HepG2 (cell line): Measurements from ENCODE around the gene HEPN1. TPM values are rescaled to one million over a fixed set of nuclear protein-coding genes. Genes with fewer than 3 reads are reported as not detected.

Experiments
- CHD4 ChIP-seq: fragments of 200-600 bp; sonication (generic); IDR thresholded peaks from 2 replicates; pipeline ENCODE4 v1.7.0; 2017; ENCODE audit warnings: mild to moderate bottlenecking, low read length, borderline replicate concordance
- FOXP1 ChIP-seq, 2 experiments: fragments of 450-650 bp in 1 of 2; IDR thresholded peaks; 2 replicates each; pipeline ENCODE4 v1.6.1; 2017 to 2018; ENCODE audit warnings: antibody characterized with exemption in 1 of 2
- KDM5A ChIP-seq: fragments of 200-600 bp; sonication (generic); IDR thresholded peaks from 2 replicates; pipeline ENCODE4 v1.7.0; 2018; ENCODE audit warnings: antibody characterized with exemption, mild to moderate bottlenecking, low read length, borderline replicate concordance
- MED1 ChIP-seq: sonication (generic); formaldehyde crosslinking; IDR thresholded peaks from 2 replicates; pipeline ENCODE4 v1.4.0; 2020; ENCODE audit warnings: missing genetic modification reagents
- NR2F2 ChIP-seq: IDR thresholded peaks from 2 replicates; pipeline ENCODE4 v1.6.1; 2012; ENCODE audit warnings: low read depth, inconsistent platforms, borderline replicate concordance
- RBFOX2 ChIP-seq: fragments of 200-400 bp; formaldehyde crosslinking; IDR thresholded peaks from 2 replicates; pipeline ENCODE4 v1.6.1; 2017; ENCODE audit warnings: low read depth, mild to moderate bottlenecking, low read length
- SOX6 ChIP-seq, 2 experiments: fragments of 450-650 bp in 1 of 2; sonication (generic) in 1 of 2; formaldehyde crosslinking in 1 of 2; IDR thresholded peaks; 2 replicates each; pipeline versions ENCODE4 v1.4.0 to v1.6.1; 2017 to 2020; ENCODE audit warnings: antibody characterized with exemption in 1 of 2, mild to moderate bottlenecking in 1 of 2, missing genetic modification reagents in 1 of 2
- TBX2 ChIP-seq: sonication (generic); formaldehyde crosslinking; IDR thresholded peaks from 2 replicates; pipeline ENCODE4 v1.5.0; 2020; ENCODE audit warnings: missing genetic modification reagents, mild to moderate bottlenecking, borderline replicate concordance
- TEAD3 ChIP-seq: optimal IDR thresholded peaks from 2 replicates; pipeline ENCODE3; 2016; ENCODE audit warnings: borderline replicate concordance
- polyA plus RNA-seq, 8 experiments: library from polyadenylated mRNA; depleted of rRNA in 3 of 8; stranded (reverse) in 7 of 8; unstranded in 1 of 8; fragments of >200 nt; fragmentation: Illumina TruSeq in 4 of 8; extraction: Trizol in 4 of 8; gene quantifications; 2 replicates each; pipeline versions ENCODE4 v1.2.1 to v1.2.3, GENCODE V29; 2011 to 2016; ENCODE audit warnings: low read depth in 4 of 8, missing spikeins in 1 of 8, mixed read lengths in 1 of 8; ENCODE audit not compliant: insufficient read depth in 1 of 8
- total RNA-seq, 5 experiments: library from RNA; depleted of rRNA; stranded (reverse); fragments of >200 nt; fragmentation: Illumina TruSeq; extraction: Trizol; gene quantifications; 2 replicates each; pipeline ENCODE4 v1.2.3, GENCODE V29; 2016; ENCODE audit warnings: low read depth in 1 of 5
- TF ChIP-seq, protein P1 (sequence below): sonication (generic); formaldehyde crosslinking; IDR thresholded peaks from 2 replicates; pipeline ENCODE4 v1.9.0; 2021; ENCODE audit warnings: mild to moderate bottlenecking, missing genetic modification reagents
- TF ChIP-seq, protein P2 (sequence below): IDR thresholded peaks from 2 replicates; pipeline ENCODE4 v1.4.0; 2020; ENCODE audit warnings: mild to moderate bottlenecking, missing genetic modification reagents
- TF ChIP-seq, protein P3 (sequence below): sonication (generic); formaldehyde crosslinking; conservative IDR thresholded peaks from 2 replicates; pipeline ENCODE4 v1.8.0; 2022; ENCODE audit warnings: low read depth, missing genetic modification reagents
- TF ChIP-seq, protein P4 (sequence below): sonication (generic); formaldehyde crosslinking; IDR thresholded peaks from 2 replicates; pipeline ENCODE4 v1.5.0; 2020; ENCODE audit warnings: missing genetic modification reagents

The HEPN1 gene
- total and polyA plus RNA-seq, 2 of the 13 experiments (the other 11 are each of a cell fraction or from before 2014, with no cell fraction given): not detected

DNA sequence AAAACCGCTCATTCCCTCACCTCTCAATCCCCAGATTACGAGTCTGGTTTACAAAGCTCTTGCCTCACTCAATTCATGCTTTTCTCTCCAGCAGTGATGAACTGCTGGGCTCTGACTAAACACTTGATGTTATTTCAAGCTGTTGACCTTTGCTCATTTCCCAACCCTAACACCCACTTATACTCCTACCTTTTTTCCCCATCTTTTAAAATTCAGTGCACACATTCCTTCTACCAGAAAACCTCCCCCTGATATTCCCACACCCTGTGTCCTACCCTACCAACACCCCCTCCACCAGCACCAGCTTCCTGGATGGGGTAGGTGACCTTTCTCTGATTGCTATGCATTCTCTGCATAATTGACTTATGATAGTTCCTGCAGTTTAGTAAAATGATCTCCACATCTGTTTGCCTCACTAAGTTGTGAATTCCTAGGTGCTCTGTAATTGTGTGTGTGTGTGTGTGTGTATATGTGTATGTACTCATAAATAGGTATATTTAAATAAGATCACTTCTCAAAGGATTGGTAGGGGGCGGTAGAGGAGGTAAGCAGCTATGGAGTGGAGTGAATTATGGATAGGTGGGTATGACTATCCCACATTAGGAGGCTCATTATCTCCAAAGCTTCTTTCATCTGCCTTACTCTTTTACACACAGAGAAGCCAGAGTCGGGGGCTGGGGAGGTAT lies 16.0 kb downstream of the HEPN1 start (continued):
- TF ChIP-seq, protein P1, sequence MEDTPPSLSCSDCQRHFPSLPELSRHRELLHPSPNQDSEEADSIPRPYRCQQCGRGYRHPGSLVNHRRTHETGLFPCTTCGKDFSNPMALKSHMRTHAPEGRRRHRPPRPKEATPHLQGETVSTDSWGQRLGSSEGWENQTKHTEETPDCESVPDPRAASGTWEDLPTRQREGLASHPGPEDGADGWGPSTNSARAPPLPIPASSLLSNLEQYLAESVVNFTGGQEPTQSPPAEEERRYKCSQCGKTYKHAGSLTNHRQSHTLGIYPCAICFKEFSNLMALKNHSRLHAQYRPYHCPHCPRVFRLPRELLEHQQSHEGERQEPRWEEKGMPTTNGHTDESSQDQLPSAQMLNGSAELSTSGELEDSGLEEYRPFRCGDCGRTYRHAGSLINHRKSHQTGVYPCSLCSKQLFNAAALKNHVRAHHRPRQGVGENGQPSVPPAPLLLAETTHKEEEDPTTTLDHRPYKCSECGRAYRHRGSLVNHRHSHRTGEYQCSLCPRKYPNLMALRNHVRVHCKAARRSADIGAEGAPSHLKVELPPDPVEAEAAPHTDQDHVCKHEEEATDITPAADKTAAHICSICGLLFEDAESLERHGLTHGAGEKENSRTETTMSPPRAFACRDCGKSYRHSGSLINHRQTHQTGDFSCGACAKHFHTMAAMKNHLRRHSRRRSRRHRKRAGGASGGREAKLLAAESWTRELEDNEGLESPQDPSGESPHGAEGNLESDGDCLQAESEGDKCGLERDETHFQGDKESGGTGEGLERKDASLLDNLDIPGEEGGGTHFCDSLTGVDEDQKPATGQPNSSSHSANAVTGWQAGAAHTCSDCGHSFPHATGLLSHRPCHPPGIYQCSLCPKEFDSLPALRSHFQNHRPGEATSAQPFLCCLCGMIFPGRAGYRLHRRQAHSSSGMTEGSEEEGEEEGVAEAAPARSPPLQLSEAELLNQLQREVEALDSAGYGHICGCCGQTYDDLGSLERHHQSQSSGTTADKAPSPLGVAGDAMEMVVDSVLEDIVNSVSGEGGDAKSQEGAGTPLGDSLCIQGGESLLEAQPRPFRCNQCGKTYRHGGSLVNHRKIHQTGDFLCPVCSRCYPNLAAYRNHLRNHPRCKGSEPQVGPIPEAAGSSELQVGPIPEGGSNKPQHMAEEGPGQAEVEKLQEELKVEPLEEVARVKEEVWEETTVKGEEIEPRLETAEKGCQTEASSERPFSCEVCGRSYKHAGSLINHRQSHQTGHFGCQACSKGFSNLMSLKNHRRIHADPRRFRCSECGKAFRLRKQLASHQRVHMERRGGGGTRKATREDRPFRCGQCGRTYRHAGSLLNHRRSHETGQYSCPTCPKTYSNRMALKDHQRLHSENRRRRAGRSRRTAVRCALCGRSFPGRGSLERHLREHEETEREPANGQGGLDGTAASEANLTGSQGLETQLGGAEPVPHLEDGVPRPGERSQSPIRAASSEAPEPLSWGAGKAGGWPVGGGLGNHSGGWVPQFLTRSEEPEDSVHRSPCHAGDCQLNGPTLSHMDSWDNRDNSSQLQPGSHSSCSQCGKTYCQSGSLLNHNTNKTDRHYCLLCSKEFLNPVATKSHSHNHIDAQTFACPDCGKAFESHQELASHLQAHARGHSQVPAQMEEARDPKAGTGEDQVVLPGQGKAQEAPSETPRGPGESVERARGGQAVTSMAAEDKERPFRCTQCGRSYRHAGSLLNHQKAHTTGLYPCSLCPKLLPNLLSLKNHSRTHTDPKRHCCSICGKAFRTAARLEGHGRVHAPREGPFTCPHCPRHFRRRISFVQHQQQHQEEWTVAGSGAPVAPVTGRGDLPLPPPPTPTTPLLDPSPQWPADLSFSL (CRISPR knock-in tag): peak; percentile 5; the same call in 1 of the 2 replicates
- TF ChIP-seq RBFOX2 (0 out of 2 replicates have a peak, but pooled peaks have one; percentile 22), SOX6 (IDR thresholded peaks at IDR 0.05) (no peak), SOX6 (CRISPR knock-in tag; IDR thresholded peaks at IDR 0.05) (0 out of 2 replicates have a peak, but pooled peaks have one; percentile 29), CHD4 (peak; percentile 66; the same call in 1 of the 2 replicates), KDM5A (peak; percentile 67; the same call in 1 of the 2 replicates), TBX2 (CRISPR knock-in tag) (peak; percentile 19; the same call in 1 of the 2 replicates), FOXP1 (IDR thresholded peaks at IDR 0.05) (no peak), FOXP1 (CRISPR knock-in tag; IDR thresholded peaks at IDR 0.05) (peak; percentile 18; the same call in 1 of the 2 replicates), NR2F2 (0 out of 2 replicates have a peak, but pooled peaks have one; percentile 35), MED1 (CRISPR knock-in tag) (peak; percentile 33; the same call in 1 of the 2 replicates), TEAD3 (CRISPR knock-in tag) (peak; percentile 41)
- TF ChIP-seq, protein P2, sequence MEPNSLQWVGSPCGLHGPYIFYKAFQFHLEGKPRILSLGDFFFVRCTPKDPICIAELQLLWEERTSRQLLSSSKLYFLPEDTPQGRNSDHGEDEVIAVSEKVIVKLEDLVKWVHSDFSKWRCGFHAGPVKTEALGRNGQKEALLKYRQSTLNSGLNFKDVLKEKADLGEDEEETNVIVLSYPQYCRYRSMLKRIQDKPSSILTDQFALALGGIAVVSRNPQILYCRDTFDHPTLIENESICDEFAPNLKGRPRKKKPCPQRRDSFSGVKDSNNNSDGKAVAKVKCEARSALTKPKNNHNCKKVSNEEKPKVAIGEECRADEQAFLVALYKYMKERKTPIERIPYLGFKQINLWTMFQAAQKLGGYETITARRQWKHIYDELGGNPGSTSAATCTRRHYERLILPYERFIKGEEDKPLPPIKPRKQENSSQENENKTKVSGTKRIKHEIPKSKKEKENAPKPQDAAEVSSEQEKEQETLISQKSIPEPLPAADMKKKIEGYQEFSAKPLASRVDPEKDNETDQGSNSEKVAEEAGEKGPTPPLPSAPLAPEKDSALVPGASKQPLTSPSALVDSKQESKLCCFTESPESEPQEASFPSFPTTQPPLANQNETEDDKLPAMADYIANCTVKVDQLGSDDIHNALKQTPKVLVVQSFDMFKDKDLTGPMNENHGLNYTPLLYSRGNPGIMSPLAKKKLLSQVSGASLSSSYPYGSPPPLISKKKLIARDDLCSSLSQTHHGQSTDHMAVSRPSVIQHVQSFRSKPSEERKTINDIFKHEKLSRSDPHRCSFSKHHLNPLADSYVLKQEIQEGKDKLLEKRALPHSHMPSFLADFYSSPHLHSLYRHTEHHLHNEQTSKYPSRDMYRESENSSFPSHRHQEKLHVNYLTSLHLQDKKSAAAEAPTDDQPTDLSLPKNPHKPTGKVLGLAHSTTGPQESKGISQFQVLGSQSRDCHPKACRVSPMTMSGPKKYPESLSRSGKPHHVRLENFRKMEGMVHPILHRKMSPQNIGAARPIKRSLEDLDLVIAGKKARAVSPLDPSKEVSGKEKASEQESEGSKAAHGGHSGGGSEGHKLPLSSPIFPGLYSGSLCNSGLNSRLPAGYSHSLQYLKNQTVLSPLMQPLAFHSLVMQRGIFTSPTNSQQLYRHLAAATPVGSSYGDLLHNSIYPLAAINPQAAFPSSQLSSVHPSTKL: peak; percentile 65; the same call in 1 of the 2 replicates
- TF ChIP-seq, protein P3, sequence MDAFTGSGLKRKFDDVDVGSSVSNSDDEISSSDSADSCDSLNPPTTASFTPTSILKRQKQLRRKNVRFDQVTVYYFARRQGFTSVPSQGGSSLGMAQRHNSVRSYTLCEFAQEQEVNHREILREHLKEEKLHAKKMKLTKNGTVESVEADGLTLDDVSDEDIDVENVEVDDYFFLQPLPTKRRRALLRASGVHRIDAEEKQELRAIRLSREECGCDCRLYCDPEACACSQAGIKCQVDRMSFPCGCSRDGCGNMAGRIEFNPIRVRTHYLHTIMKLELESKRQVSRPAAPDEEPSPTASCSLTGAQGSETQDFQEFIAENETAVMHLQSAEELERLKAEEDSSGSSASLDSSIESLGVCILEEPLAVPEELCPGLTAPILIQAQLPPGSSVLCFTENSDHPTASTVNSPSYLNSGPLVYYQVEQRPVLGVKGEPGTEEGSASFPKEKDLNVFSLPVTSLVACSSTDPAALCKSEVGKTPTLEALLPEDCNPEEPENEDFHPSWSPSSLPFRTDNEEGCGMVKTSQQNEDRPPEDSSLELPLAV (CRISPR knock-in tag): no peak
- TF ChIP-seq, protein P4, sequence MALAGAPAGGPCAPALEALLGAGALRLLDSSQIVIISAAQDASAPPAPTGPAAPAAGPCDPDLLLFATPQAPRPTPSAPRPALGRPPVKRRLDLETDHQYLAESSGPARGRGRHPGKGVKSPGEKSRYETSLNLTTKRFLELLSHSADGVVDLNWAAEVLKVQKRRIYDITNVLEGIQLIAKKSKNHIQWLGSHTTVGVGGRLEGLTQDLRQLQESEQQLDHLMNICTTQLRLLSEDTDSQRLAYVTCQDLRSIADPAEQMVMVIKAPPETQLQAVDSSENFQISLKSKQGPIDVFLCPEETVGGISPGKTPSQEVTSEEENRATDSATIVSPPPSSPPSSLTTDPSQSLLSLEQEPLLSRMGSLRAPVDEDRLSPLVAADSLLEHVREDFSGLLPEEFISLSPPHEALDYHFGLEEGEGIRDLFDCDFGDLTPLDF: no peak
